Loucy (cell line): ENCODE measurements around the gene RNASEH2C.
A peak's percentile ranks its signal among the peaks of the same experiment; 100 is the strongest.
"Not testable (repeated sequence)": the region's sequence is repeated elsewhere in the genome, so short reads cannot be mapped to it uniquely, and the experiment has no call there.

Experiments used
- H2AFZ ChIP-seq: fragments of 200-600 bp; sonication (generic); 2 replicates; pipeline ENCODE4 v1.6.0; 2016; ENCODE audit warnings: antibody characterized with exemption, mild to moderate bottlenecking, low read length, moderate library complexity
- H3F3A ChIP-seq: fragments of 200-600 bp; 2 replicates; pipeline ENCODE4 v1.6.0; 2016; ENCODE audit warnings: antibody characterized with exemption, low read depth, mild to moderate bottlenecking
- H3K27me3 ChIP-seq: fragments of 200-600 bp; sonication (generic); 2 replicates; pipeline ENCODE4 v1.6.1; 2014; ENCODE audit warnings: low read length, mild to moderate bottlenecking; ENCODE audit not compliant: insufficient read depth, poor library complexity, severe bottlenecking
- H3K36me3 ChIP-seq: fragments of 200-600 bp; sonication (generic); 2 replicates; pipeline ENCODE4 v1.6.1; 2016; ENCODE audit warnings: low read length; ENCODE audit not compliant: insufficient read depth
- H3K4me1 ChIP-seq: fragments of 200-600 bp; sonication (generic); 2 replicates; pipeline ENCODE4 v1.5.1; 2014; ENCODE audit warnings: low read length, mild to moderate bottlenecking; ENCODE audit not compliant: insufficient read depth, poor library complexity, severe bottlenecking
- H3K4me2 ChIP-seq: fragments of 200-600 bp; sonication (generic); 2 replicates; pipeline ENCODE4 v1.6.0; 2014; ENCODE audit warnings: antibody characterized with exemption, low read length, low read depth, mild to moderate bottlenecking; ENCODE audit not compliant: poor library complexity, severe bottlenecking
- H3K4me3 ChIP-seq: fragments of 200-600 bp; sonication (generic); 2 replicates; pipeline ENCODE4 v1.5.1; 2014; ENCODE audit warnings: low read length, mild to moderate bottlenecking, mixed read lengths; ENCODE audit not compliant: poor library complexity, severe bottlenecking
- H3K79me2 ChIP-seq: fragments of 200-600 bp; sonication (generic); 2 replicates; pipeline ENCODE4 v1.6.1; 2014; ENCODE audit warnings: low read length; ENCODE audit not compliant: insufficient read depth
- H3K9ac ChIP-seq: fragments of 200-600 bp; sonication (generic); 2 replicates; pipeline ENCODE4 v1.6.0; 2014; ENCODE audit warnings: mild to moderate bottlenecking, low read depth, low read length, moderate library complexity; ENCODE audit not compliant: poor library complexity, severe bottlenecking
- H3K9me2 ChIP-seq: fragments of 200-600 bp; sonication (generic); replicated peaks from 2 replicates; pipeline ENCODE4 v1.6.1; 2016; ENCODE audit warnings: low read depth, low read length, mixed read lengths
- H3K9me3 ChIP-seq: fragments of 200-600 bp; sonication (generic); 2 replicates; pipeline ENCODE4 v1.6.1; 2014; ENCODE audit warnings: mild to moderate bottlenecking, antibody characterized with exemption, low read length, low read depth; ENCODE audit not compliant: insufficient read depth
- H4K20me1 ChIP-seq: fragments of 200-600 bp; sonication (generic); 2 replicates; pipeline ENCODE4 v1.6.0; 2014; ENCODE audit warnings: antibody characterized with exemption, low read length, mild to moderate bottlenecking; ENCODE audit not compliant: insufficient read depth, poor library complexity, severe bottlenecking
- CTCF ChIP-seq: fragments of 200-600 bp; sonication (generic); conservative IDR thresholded peaks from 2 replicates; pipeline ENCODE4 v1.5.1; 2014; ENCODE audit warnings: mild to moderate bottlenecking, antibody characterized with exemption, low read length
- EZH2phosphoT487 ChIP-seq: fragments of 200-600 bp; IDR thresholded peaks from 2 replicates; pipeline ENCODE4 v1.6.1; 2018; ENCODE audit warnings: antibody characterized with exemption, mild to moderate bottlenecking, moderate library complexity, borderline replicate concordance

RNASEH2C gene

GRCh38 chr11:65720211-65720934, at the start of gene RNASEH2C:
TSS of gene RNASEH2C (minus strand) at chr11:65720798. CDS start at chr11:65720758, 40 bp downstream.
- TF ChIP-seq EZH2phosphoT487 (no peak), CTCF (no peak)

GRCh38 chr11:65767806-65768205, 47.2 kb upstream of the RNASEH2C start:
- H3K4me1 ChIP-seq, H3K79me2 ChIP-seq, H3K9me2 ChIP-seq, H3K9me3 ChIP-seq, H3K36me3 ChIP-seq, H3K4me2 ChIP-seq, H3F3A ChIP-seq, H4K20me1 ChIP-seq, H2AFZ ChIP-seq, H3K4me3 ChIP-seq, H3K27me3 ChIP-seq, H3K9ac ChIP-seq: not testable (repeated sequence)

More at GRCh38 chr11:65720211-65720934, at the start of gene RNASEH2C:
- peak within 1 kb of the TSS; percentile 87 for H2AFZ ChIP-seq
- peak within 1 kb of the TSS; percentile 92 for H3K4me3 ChIP-seq
- peaks cover 35% of the 10 kb centered on the region; the same call in 1 of the 2 replicates for H3K36me3 ChIP-seq
- no peaks in the 10 kb centered on the region for H3K9me2 ChIP-seq
- no peaks in the 10 kb centered on the region for H3K27me3 ChIP-seq
- H3F3A ChIP-seq, result no peaks in the 10 kb centered on the region
- peaks cover 31% of the 10 kb centered on the region for H3K79me2 ChIP-seq
- H3K9me3 ChIP-seq, result no peaks in the 10 kb centered on the region
- H3K4me1 ChIP-seq, result peaks cover 18% of the 10 kb centered on the region
- peaks cover 28% of the 10 kb centered on the region for H4K20me1 ChIP-seq
- H3K4me2 ChIP-seq, result peak within 1 kb of the TSS; percentile 90
- peak within 1 kb of the TSS; percentile 81 for H3K9ac ChIP-seq

GRCh38 chr11:65767406-65767805, 46.8 kb upstream of the RNASEH2C start:
- H4K20me1 ChIP-seq, result no peaks in the 10 kb centered on the region
- H3K4me1 ChIP-seq, result no peaks in the 10 kb centered on the region
- H3K9me3 ChIP-seq, result no peaks in the 10 kb centered on the region
- H3K27me3 ChIP-seq, result no peaks in the 10 kb centered on the region
- H3K9me2 ChIP-seq, result no peaks in the 10 kb centered on the region
- no peak overlapping the region for H3K9ac ChIP-seq
- TF ChIP-seq CTCF (no peak), EZH2phosphoT487 (no peak)
- H3K36me3 ChIP-seq, result no peaks in the 10 kb centered on the region
- no peak overlapping the region for H3K4me2 ChIP-seq
- no peaks in the 10 kb centered on the region for H3F3A ChIP-seq
- no peak overlapping the region for H2AFZ ChIP-seq
- no peaks in the 10 kb centered on the region for H3K79me2 ChIP-seq
- H3K4me3 ChIP-seq, result no peak overlapping the region

DNA sequence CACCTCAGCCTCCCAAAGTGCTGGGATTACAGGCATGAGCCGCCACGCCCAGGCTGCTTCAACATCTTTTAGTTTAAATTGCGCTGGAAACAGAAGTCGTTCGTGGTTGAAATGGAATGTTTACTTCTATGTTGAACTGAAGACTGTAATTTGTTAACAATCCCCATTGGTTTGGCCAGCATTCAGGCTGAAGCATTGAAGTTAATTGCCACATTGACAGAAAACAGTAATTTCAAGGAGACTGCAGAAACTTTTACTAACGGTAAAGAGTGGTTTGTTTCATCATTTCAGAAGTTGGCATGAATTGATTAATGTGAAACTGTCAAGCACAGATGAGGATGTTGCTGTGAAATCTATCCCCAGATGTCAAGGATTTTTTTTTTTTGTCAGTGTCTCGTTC, 45.9 kb upstream of the RNASEH2C start:
- Histone ChIP-seq H3K27me3 (no peaks in the 10 kb centered on the region), H4K20me1 (no peaks in the 10 kb centered on the region), H3K4me2 (no peak overlapping the region), H2AFZ (no peak overlapping the region), H3F3A (no peaks in the 10 kb centered on the region), H3K79me2 (no peaks in the 10 kb centered on the region), H3K9me2 (no peaks in the 10 kb centered on the region), H3K4me3 (no peak overlapping the region), H3K9ac (no peak overlapping the region), H3K9me3 (no peaks in the 10 kb centered on the region), H3K36me3 (no peaks in the 10 kb centered on the region), H3K4me1 (no peaks in the 10 kb centered on the region)
- TF ChIP-seq EZH2phosphoT487, result no peak
- TF ChIP-seq CTCF, result no peak
